Measurements from ENCODE around the gene KLRF2.

The KLRF2 gene

GRCh38 chr12:9936591-9936990, 55.3 kb downstream of the KLRF2 start:
- no peak for DNase-seq (ENCODE audit: low read depth in 2 of 2)

GRCh38 chr12:9940375-9940774, 59.1 kb downstream of the KLRF2 start:
- DNase-seq (ENCODE audit: low read depth in 2 of 2), result no peak

- no peak for DNase-seq (ENCODE audit: low read depth in 2 of 2)
Measured at GRCh38 chr12:9941838-9942237, 60.5 kb downstream of the KLRF2 start.

GRCh38 chr12:9943240-9943639, 62.0 kb downstream of the KLRF2 start:
- no peak for DNase-seq (ENCODE audit: low read depth in 2 of 2)

- DNase-seq (ENCODE audit: low read depth in 2 of 2), result no peak
Measured at GRCh38 chr12:9944391-9944790, 63.1 kb downstream of the KLRF2 start.

Measured in stimulated activated CD4-positive, alpha-beta T cell treated with anti-CD3 and anti-CD28 coated beads, Interleukin-12 subunit alpha, Interleukin-12 subunit beta, amount 100 ng/mL, for 24 hours (primary cell).